AG10803 (cell line): ENCODE data around the gene SGCB.

Experiments
- DNase-seq: peaks from one replicate; pipeline ENCODE4 v3.0.0; 2010; ENCODE audit warnings: low read depth
- H3K4me3 ChIP-seq: 2 replicates; pipeline ENCODE4 v1.5.1; 2011; ENCODE audit warnings: mild to moderate bottlenecking, low read length, control low read depth
- TF ChIP-seq, protein P1 (sequence below): conservative IDR thresholded peaks from 2 replicates; pipeline ENCODE4 v1.5.1; 2011; ENCODE audit warnings: mild to moderate bottlenecking, low read length, control low read depth, inconsistent platforms

SGCB gene

DNA sequence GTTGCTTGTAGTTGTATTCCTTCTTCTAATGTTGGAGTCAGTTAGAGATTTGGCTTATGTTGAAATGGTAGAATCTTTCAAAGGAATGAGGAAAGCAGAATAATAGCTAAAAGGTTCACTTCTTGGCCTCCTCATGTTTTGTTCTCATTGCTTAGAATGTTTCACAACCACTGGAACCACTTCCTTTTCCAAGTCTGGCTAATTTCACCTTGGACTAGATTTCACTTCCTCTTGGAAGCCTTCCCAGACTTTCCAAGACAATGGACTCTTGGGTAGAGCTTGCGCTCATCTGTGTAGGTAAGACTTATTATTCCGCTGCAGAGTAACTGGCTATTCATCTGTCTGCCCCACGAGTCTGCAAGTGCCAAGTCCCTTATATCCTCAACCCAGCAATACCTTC is 21.3 kb upstream of the SGCB start:
- peak; percentile 75 for DNase-seq
- no peak overlapping the region for H3K4me3 ChIP-seq
- TF ChIP-seq, protein P1, sequence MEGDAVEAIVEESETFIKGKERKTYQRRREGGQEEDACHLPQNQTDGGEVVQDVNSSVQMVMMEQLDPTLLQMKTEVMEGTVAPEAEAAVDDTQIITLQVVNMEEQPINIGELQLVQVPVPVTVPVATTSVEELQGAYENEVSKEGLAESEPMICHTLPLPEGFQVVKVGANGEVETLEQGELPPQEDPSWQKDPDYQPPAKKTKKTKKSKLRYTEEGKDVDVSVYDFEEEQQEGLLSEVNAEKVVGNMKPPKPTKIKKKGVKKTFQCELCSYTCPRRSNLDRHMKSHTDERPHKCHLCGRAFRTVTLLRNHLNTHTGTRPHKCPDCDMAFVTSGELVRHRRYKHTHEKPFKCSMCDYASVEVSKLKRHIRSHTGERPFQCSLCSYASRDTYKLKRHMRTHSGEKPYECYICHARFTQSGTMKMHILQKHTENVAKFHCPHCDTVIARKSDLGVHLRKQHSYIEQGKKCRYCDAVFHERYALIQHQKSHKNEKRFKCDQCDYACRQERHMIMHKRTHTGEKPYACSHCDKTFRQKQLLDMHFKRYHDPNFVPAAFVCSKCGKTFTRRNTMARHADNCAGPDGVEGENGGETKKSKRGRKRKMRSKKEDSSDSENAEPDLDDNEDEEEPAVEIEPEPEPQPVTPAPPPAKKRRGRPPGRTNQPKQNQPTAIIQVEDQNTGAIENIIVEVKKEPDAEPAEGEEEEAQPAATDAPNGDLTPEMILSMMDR, result no peak

DNA sequence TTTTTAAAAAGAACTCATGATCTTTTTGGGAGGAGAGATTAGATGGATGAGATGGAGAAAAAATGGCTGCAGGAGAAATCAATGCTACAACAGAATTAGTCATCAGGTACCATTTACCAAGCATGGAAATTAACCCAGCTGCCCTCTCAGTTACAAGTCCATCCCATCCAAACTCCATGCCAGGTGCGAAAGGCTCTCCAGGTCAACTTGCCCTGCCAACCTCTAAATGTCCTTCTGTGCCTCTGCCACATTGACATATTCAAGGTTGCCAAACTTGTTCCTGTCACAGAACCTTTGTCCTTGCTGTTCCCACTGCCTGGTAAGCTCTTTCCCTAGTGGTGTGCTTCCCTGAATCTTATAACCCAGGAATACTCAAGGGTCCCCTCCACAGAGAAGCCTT is 20.2 kb upstream of the SGCB start:
- no peak overlapping the region for H3K4me3 ChIP-seq
- DNase-seq, result no peak
- TF ChIP-seq, protein P1, result no peak

DNA sequence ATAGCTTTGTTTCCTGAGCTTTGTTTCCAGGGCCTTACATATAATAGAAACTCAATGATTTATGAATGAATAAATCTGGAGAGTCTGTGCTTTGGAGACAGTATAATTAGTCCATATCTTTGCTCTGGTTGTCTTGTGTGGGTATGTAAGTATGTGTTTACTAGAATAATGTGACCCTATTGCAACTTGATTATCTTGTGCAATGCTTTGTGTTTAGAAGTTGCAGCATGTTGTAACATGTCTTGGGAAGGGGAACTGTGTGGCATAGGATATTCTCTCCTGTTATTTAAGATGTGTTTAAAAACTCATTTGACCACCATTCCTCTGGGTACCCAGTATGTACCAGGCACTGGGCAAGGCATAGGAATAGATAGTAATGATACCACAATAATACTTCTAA is 19.1 kb upstream of the SGCB start:
- TF ChIP-seq, protein P1, result no peak
- peak; percentile 38 for DNase-seq
- H3K4me3 ChIP-seq, result no peak overlapping the region

DNA sequence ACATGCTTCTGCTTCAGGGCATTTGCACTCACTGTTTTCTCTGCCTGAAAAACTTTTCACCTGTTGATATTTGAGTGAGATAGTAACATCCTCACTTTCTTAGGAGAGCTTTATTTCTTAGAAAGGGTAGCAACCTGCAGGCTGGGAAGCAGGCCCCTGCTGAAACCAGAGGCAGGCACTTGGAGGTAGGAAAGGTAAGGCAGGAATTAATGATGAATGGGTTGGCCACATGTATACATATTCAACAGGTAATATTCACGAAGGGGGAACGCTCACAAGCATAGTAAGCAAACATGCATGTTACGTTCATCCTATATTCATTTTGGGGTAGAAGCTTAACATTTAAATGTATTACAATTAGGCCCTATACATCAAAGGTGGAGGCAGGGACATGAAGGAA is 16.2 kb upstream of the SGCB start:
- TF ChIP-seq, protein P1, result no peak
- no peak overlapping the region for H3K4me3 ChIP-seq
- DNase-seq, result no peak

DNA sequence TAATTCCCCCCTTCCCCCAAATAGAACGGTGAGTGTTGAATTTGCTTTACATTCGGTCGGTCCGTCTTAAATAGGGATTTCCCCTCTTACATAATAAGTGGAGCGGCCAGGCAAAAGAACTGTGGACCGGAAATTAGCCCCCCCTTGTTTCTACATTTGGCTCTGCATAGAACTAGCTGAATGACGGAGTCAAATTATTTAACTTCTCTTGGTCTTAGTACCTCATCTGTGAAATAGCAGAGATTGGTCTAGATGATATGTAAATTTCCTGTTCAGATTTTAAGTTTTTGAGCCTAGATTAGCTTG is 14.3 kb upstream of the SGCB start:
- peak; percentile 30 for DNase-seq
- TF ChIP-seq, protein P1, result no peak
- H3K4me3 ChIP-seq, result peak overlapping the region; percentile 82

DNA sequence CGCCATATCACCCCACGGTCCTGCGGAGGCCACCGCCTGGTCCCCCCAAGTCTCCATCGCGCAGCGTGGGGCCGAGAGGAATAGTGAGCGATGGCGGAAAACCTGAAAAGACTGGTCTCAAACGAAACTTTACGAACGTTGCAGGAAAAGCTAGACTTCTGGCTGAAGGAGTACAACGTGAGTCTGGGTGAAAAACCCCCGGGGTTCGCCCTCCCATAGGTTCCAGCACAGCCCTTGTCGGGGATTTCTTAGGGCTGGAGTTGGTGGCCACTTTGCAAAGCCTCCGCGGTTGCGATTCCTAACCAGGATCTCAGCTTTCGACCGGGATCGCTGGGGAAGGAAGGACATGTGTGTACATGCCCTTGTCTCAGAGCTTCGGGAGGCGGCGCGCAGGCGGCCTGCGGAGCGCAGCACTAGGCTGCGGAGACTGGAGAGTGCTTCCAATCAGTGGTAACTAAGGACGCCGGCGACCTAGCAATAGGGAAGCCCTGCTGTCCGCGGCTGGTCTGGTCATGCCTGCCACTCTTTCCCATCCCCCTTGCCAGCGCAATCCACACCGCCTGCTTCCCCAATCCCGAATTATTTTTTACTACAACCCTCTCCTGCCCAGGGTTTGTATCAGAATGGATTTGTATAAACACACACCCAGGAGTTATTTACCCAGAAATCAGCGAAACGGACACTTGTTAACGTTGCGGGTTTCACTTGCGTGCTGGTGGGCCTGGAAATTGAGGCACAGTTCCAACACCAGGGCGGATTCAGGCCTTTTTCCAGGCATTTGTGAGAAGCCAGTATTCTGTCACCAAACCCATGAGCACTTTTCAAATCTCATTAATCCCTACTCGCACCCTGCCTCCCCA is 13.7 kb upstream of the SGCB start:
- peak; percentile 91 for DNase-seq
- H3K4me3 ChIP-seq, result peak overlapping the region; percentile 82
- TF ChIP-seq, protein P1, result no peak

DNA sequence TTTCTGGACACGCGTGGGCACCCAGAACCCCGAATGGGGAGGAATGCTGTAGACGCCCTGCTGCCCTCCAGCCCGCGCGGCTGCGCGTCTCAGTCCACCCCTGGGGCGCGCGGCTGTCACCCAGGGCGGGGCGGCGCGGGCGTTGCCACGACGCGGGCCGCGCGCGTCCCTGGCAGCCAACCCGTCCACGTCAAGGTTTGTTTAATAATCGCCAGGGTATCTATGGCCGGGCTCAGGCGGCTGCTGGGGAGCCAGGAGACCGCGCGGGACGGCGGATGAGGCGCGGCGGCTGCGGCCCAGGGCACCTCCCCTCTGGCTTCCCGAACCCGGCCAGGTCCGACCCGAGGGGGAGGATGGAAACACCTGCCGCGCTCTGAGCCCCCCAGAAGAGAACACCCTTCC is 13.1 kb upstream of the SGCB start, which contains the start of gene SPATA18:
Gene SPATA18, plus strand, starts transcription at position 92 of the 402 bp plus-strand sequence. CDS start 401 bp downstream, outside the sequence.
- TF ChIP-seq, protein P1, result no peak
- H3K4me3 ChIP-seq, result peak within 1 kb of the TSS; percentile 82
- peak; percentile 55 for DNase-seq
